Stimulated activated CD4-positive, alpha-beta T cell treated with anti-CD3 and anti-CD28 coated beads, Interleukin-2, amount 100 ng/mL, for 48 hours (primary cell): ENCODE measurements around the gene RNASE12.
A peak's percentile ranks its signal among the peaks of the same experiment; 100 is the strongest.
"Not testable (repeated sequence)": the region's sequence is repeated elsewhere in the genome, so short reads cannot be mapped to it uniquely, and the experiment has no call there.

Experiments
- DNase-seq, 2 donors: peaks; one replicate each; pipeline ENCODE4 v3.0.0-alpha.2; 2020

The RNASE12 gene

GRCh38 chr14:20591235-20591634, at the start of gene RNASE12:
Gene RNASE12, minus strand, starts transcription at chr14:20591376. Its CDS starts 653 bp downstream, at chr14:20590723.
- DNase-seq: no peak

- peak; percentile 59 to 66 for DNase-seq
Measured at GRCh38 chr14:20632831-20633691, 41.9 kb upstream of the RNASE12 start.

GRCh38 chr14:20632448-20632830, 41.3 kb upstream of the RNASE12 start:
- no peak for DNase-seq

- DNase-seq: no peak
Measured at GRCh38 chr14:20631880-20632389, 40.8 kb upstream of the RNASE12 start.

- DNase-seq: peak; percentile 54 to 58
Measured at GRCh38 chr14:20631023-20631879, 40.1 kb upstream of the RNASE12 start.

- DNase-seq: peak; percentile 41 to 48
Measured at GRCh38 chr14:20630340-20631022, 39.3 kb upstream of the RNASE12 start.

GRCh38 chr14:20628063-20628854, 37.1 kb upstream of the RNASE12 start:
- no peak for DNase-seq

- no peak for DNase-seq
Measured at GRCh38 chr14:20627346-20628027, 36.3 kb upstream of the RNASE12 start.

- no peak for DNase-seq
Measured at GRCh38 chr14:20626274-20626673, 35.1 kb upstream of the RNASE12 start.

- DNase-seq: peak in 1 of 2 donors; percentile 30
Measured at GRCh38 chr14:20624495-20625070, 33.4 kb upstream of the RNASE12 start.

- no peak for DNase-seq
Measured at GRCh38 chr14:20623798-20624197, 32.6 kb upstream of the RNASE12 start.

GRCh38 chr14:20622816-20623291, 31.7 kb upstream of the RNASE12 start:
- DNase-seq: no peak

- no peak for DNase-seq
Measured at GRCh38 chr14:20620798-20621478, 29.8 kb upstream of the RNASE12 start.

GRCh38 chr14:20619688-20620087, 28.5 kb upstream of the RNASE12 start:
- DNase-seq: not testable (repeated sequence)

- no peak for DNase-seq
Measured at GRCh38 chr14:20618271-20618749, 27.1 kb upstream of the RNASE12 start.

GRCh38 chr14:20617138-20618003, 26.2 kb upstream of the RNASE12 start:
- no peak for DNase-seq

GRCh38 chr14:20615996-20616395, 24.8 kb upstream of the RNASE12 start:
- no peak for DNase-seq

- DNase-seq: no peak
Measured at GRCh38 chr14:20614038-20614840, 23.1 kb upstream of the RNASE12 start.
